CD14-positive monocyte (primary cell): Measurements from ENCODE around the gene VMAC. TPM values are rescaled to one million over a fixed set of nuclear protein-coding genes. Genes with fewer than 3 reads are reported as not detected.

Experiments used
- DNase-seq, 3 donors: peaks; one replicate each; pipeline ENCODE4 v3.0.0-alpha.2; 2011 to 2022
- H2AFZ ChIP-seq: 2 replicates; pipeline ENCODE4 v1.6.0; 2012; ENCODE audit warnings: mild to moderate bottlenecking, low read depth, low read length, inconsistent platforms; ENCODE audit not compliant: insufficient read depth, poor library complexity, severe bottlenecking
- H3K27ac ChIP-seq, 2 donors: 1 replicate in 1 of 2; 2 replicates in 1 of 2; pipeline ENCODE4 v1.5.1; 2012 to 2013; ENCODE audit warnings: low read length in 2 of 2, control low read depth in 1 of 2, inconsistent platforms in 1 of 2, low read depth in 1 of 2, mild to moderate bottlenecking in 1 of 2
- H3K27me3 ChIP-seq, 2 donors: one replicate each; pipeline versions ENCODE4 v1.6.0 to v1.6.1; 2011 to 2013; ENCODE audit warnings: low read length in 2 of 2; ENCODE audit not compliant: control insufficient read depth in 2 of 2, insufficient read depth in 2 of 2
- H3K36me3 ChIP-seq, 2 donors: replicated peaks in 1 of 2; 1 replicate in 1 of 2; 2 replicates in 1 of 2; pipeline versions ENCODE4 v1.5.1 to v1.6.1; 2012 to 2013; ENCODE audit warnings: low read length in 2 of 2, control low read depth in 1 of 2, inconsistent platforms in 1 of 2, mild to moderate bottlenecking in 1 of 2; ENCODE audit not compliant: insufficient read depth in 2 of 2, control insufficient read depth in 1 of 2
- H3K4me1 ChIP-seq, 2 donors: 1 replicate in 1 of 2; 2 replicates in 1 of 2; pipeline versions ENCODE4 v1.5.1 to v1.6.1; 2012 to 2013; ENCODE audit warnings: low read length in 2 of 2, control low read depth in 1 of 2, inconsistent platforms in 1 of 2, mild to moderate bottlenecking in 1 of 2, moderate library complexity in 1 of 2; ENCODE audit not compliant: insufficient read depth in 2 of 2, control insufficient read depth in 1 of 2
- H3K4me2 ChIP-seq: replicated peaks from 2 replicates; pipeline ENCODE3; 2012; ENCODE audit warnings: low read length, moderate library complexity, mild to moderate bottlenecking; ENCODE audit not compliant: poor library complexity, severe bottlenecking; ENCODE audit errors: extremely low read depth
- H3K4me3 ChIP-seq, 3 experiments: fragments of 200-600 bp in 1 of 3; sonication (generic) in 1 of 3; replicated peaks in 1 of 3; 1 replicate in 2 of 3; 2 replicates in 1 of 3; pipeline ENCODE4 v1.5.1; 2011 to 2013; ENCODE audit warnings: low read length in 3 of 3, mild to moderate bottlenecking in 3 of 3, control low read depth in 2 of 3, low read depth in 2 of 3, inconsistent platforms in 1 of 3, moderate library complexity in 1 of 3
- H3K79me2 ChIP-seq: 2 replicates; pipeline ENCODE4 v1.6.0; 2012; ENCODE audit warnings: mild to moderate bottlenecking, control low read depth, inconsistent platforms, low read length, moderate library complexity; ENCODE audit not compliant: insufficient read depth
- H3K9ac ChIP-seq: 2 replicates; pipeline ENCODE4 v1.6.0; 2017; ENCODE audit warnings: low read length, mild to moderate bottlenecking; ENCODE audit not compliant: insufficient read depth, poor library complexity, severe bottlenecking
- H3K9me3 ChIP-seq, 2 donors: replicated peaks in 1 of 2; 1 replicate in 1 of 2; 2 replicates in 1 of 2; pipeline versions ENCODE4 v1.5.1 to v1.6.1; 2012 to 2013; ENCODE audit warnings: low read length in 2 of 2, control low read depth in 1 of 2; ENCODE audit not compliant: control insufficient read depth in 1 of 2, insufficient read depth in 1 of 2
- H4K20me1 ChIP-seq: 2 replicates; pipeline ENCODE4 v1.6.0; 2012; ENCODE audit warnings: mild to moderate bottlenecking, low read length, control low read depth, moderate library complexity; ENCODE audit not compliant: insufficient read depth
- H3K27ac Mint-ChIP-seq, 7 donors: one replicate each; pipeline ENCODE4 v1.8.0; 2020; ENCODE audit warnings: mild to moderate bottlenecking in 7 of 7, mixed read lengths in 7 of 7, moderate library complexity in 6 of 7, inconsistent platforms in 2 of 7
- H3K27me3 Mint-ChIP-seq, 3 donors: one replicate each; pipeline ENCODE4 v1.8.0; 2021 to 2022; ENCODE audit warnings: low read depth in 3 of 3, mild to moderate bottlenecking in 3 of 3, mixed read lengths in 3 of 3, moderate library complexity in 3 of 3, inconsistent platforms in 1 of 3
- H3K36me3 Mint-ChIP-seq, 2 donors: one replicate each; pipeline ENCODE4 v1.8.0; 2020; ENCODE audit warnings: mixed read lengths in 2 of 2, inconsistent platforms in 1 of 2, mild to moderate bottlenecking in 1 of 2
- H3K4me1 Mint-ChIP-seq: one replicate; pipeline ENCODE4 v1.8.0; 2020; ENCODE audit warnings: mild to moderate bottlenecking, mixed read lengths
- H3K4me3 Mint-ChIP-seq, 2 donors: one replicate each; pipeline ENCODE4 v1.8.0; 2020; ENCODE audit warnings: mild to moderate bottlenecking in 2 of 2, mixed read lengths in 2 of 2, moderate library complexity in 1 of 2
- H3K9me3 Mint-ChIP-seq, 7 donors: one replicate each; pipeline ENCODE4 v1.8.0; 2020 to 2022; ENCODE audit warnings: mixed read lengths in 7 of 7, mild to moderate bottlenecking in 6 of 7, moderate library complexity in 6 of 7, inconsistent platforms in 2 of 7
- CTCF ChIP-seq: fragments of 200-600 bp; IDR thresholded peaks from one replicate; pipeline ENCODE4 v1.8.0; 2022; ENCODE audit warnings: antibody characterized with exemption, mild to moderate bottlenecking
- WGBS: methylation state at CpG from one replicate; pipeline ENCODE4 v1.1.5; 2013; ENCODE audit warnings: missing lambda C conversion rate; ENCODE audit not compliant: insufficient coverage; 5-methylcytosine and 5-hydroxymethylcytosine counted together
- intact Hi-C, 2 donors: fragments of 100-400 bp; cut with micrococcal nuclease; formaldehyde crosslinking; loops; one replicate each; pipeline versions ENCODE4 v1.15.0 to v1.15.1; 2023
- polyA plus RNA-seq, 3 donors: library from polyadenylated mRNA; depleted of rRNA in 1 of 3; unstranded in 2 of 3; stranded (reverse) in 1 of 3; fragments of 300-500 nt in 2 of 3; fragments of >200 nt in 1 of 3; fragmentation: Illumina TruSeq in 2 of 3; gene quantifications; 1 replicate in 2 of 3; 2 replicates in 1 of 3; pipeline ENCODE4 v1.2.3, GENCODE V29; 2012 to 2021

VMAC gene
- polyA plus RNA-seq, 3 donors, result 3.1 to 13.0 (median 4.3) TPM

GRCh38 chr19:5933391-5934068 lies 28.9 kb downstream of the VMAC start:
- Histone ChIP-seq H3K79me2 (no peaks in the 10 kb centered on the region), H3K4me2 (no peak overlapping the region), H3K27ac (no peak overlapping the region), H3K9me3 (no peaks in the 10 kb centered on the region), H3K4me1 (no peaks in the 10 kb centered on the region), H3K4me3 (no peak overlapping the region), H3K9ac (no peak overlapping the region), H2AFZ (no peak overlapping the region), H4K20me1 (peaks cover 30% of the 10 kb centered on the region), H3K27me3 (no peaks in the 10 kb centered on the region), H3K36me3 (peaks cover 83 to 99% of the 10 kb centered on the region in 2 donors)
- intact Hi-C loops, result no loop called here
- TF ChIP-seq CTCF, result no peak
- peak overlapping the region in 3 of 7 donors; percentile 32 to 70 (median 62) for H3K27ac Mint-ChIP-seq
- no peaks in the 10 kb centered on the region for H3K4me1 Mint-ChIP-seq
- H3K27me3 Mint-ChIP-seq, result peaks cover 0 to 2% (median 0%) of the 10 kb centered on the region in 3 donors
- H3K9me3 Mint-ChIP-seq, result no peaks in the 10 kb centered on the region
- WGBS, result 93% methylated on average over 14 of the region's 20 CpGs
- no peak for DNase-seq
- no peak overlapping the region for H3K4me3 Mint-ChIP-seq
- H3K36me3 Mint-ChIP-seq, result peaks cover 76 to 95% of the 10 kb centered on the region in 2 donors

GRCh38 chr19:5934069-5934401 lies 29.4 kb downstream of the VMAC start:
- Histone ChIP-seq H4K20me1 (peaks cover 32% of the 10 kb centered on the region), H3K4me1 (no peaks in the 10 kb centered on the region), H3K4me2 (no peak overlapping the region), H3K79me2 (no peaks in the 10 kb centered on the region), H2AFZ (no peak overlapping the region), H3K36me3 (peaks cover 79 to 97% of the 10 kb centered on the region in 2 donors), H3K4me3 (no peak overlapping the region), H3K9ac (no peak overlapping the region), H3K27me3 (no peaks in the 10 kb centered on the region), H3K9me3 (no peaks in the 10 kb centered on the region), H3K27ac (no peak overlapping the region)
- Mint-ChIP-seq H3K27ac (peak overlapping the region in 2 of 7 donors; percentile 43 to 46), H3K4me1 (no peaks in the 10 kb centered on the region), H3K27me3 (peaks cover 0 to 2% (median 0%) of the 10 kb centered on the region in 3 donors), H3K36me3 (peaks cover 72 to 95% of the 10 kb centered on the region in 2 donors), H3K9me3 (no peaks in the 10 kb centered on the region), H3K4me3 (no peak overlapping the region)
- intact Hi-C loops, result no loop called here
- 94% methylated on average over 5 of the region's 5 CpGs for WGBS
- DNase-seq, result no peak
- no peak for TF ChIP-seq CTCF
